ENCODE data around the gene SPRED2.

The SPRED2 gene

GRCh38 chr2:65299246-65299645, 133.2 kb downstream of the SPRED2 start:
- peak; percentile 53 for DNase-seq

- no peak for DNase-seq
These were observed 134.3 kb downstream of the SPRED2 start for GRCh38 chr2:65298089-65298488.

GRCh38 chr2:65297544-65297943, 134.9 kb downstream of the SPRED2 start:
- DNase-seq: no peak

- no peak for DNase-seq
These were observed 135.4 kb downstream of the SPRED2 start for GRCh38 chr2:65296971-65297370.

- no peak for DNase-seq
These were observed 137.7 kb downstream of the SPRED2 start for GRCh38 chr2:65294701-65295100.

GRCh38 chr2:65294136-65294535, 138.3 kb downstream of the SPRED2 start:
- no peak for DNase-seq

- DNase-seq: no peak
These were observed 139.0 kb downstream of the SPRED2 start for GRCh38 chr2:65293376-65293775.

GRCh38 chr2:65292461-65293011, 139.9 kb downstream of the SPRED2 start:
- no peak for DNase-seq

- DNase-seq: no peak
These were observed 140.3 kb downstream of the SPRED2 start for GRCh38 chr2:65292106-65292400.

- no peak for DNase-seq
These were observed 140.9 kb downstream of the SPRED2 start for GRCh38 chr2:65291216-65292105.

GRCh38 chr2:65287364-65287763, 145.0 kb downstream of the SPRED2 start:
- no peak for DNase-seq

GRCh38 chr2:65282477-65283053, 149.8 kb downstream of the SPRED2 start:
- no peak for DNase-seq

GRCh38 chr2:65281627-65282351, 150.6 kb downstream of the SPRED2 start:
- no peak for DNase-seq

- DNase-seq: no peak
These were observed 152.6 kb downstream of the SPRED2 start for GRCh38 chr2:65279756-65280155.

GRCh38 chr2:65278531-65278981, 153.8 kb downstream of the SPRED2 start:
- no peak for DNase-seq

- no peak for DNase-seq
These were observed 154.5 kb downstream of the SPRED2 start for GRCh38 chr2:65277791-65278483.

GRCh38 chr2:65277118-65277517, 155.3 kb downstream of the SPRED2 start:
- no peak for DNase-seq

- DNase-seq: no peak
These were observed 155.8 kb downstream of the SPRED2 start for GRCh38 chr2:65276609-65277008.

GRCh38 chr2:65275141-65275915, 157.1 kb downstream of the SPRED2 start:
- no peak for DNase-seq

- DNase-seq: no peak
These were observed 159.1 kb downstream of the SPRED2 start for GRCh38 chr2:65273344-65273743.

GRCh38 chr2:65268957-65269356, 163.4 kb downstream of the SPRED2 start:
- DNase-seq: no peak

GRCh38 chr2:65267008-65267407, 165.4 kb downstream of the SPRED2 start:
- no peak for DNase-seq
